H1 (cell line): Measurements from ENCODE around the gene OSCP1. TPM values are rescaled to one million over a fixed set of nuclear protein-coding genes. Genes with fewer than 3 reads are reported as not detected.

Source experiments
- CTCF ChIA-PET: fragments of 300-600 bp; sonication (Branson Sonifier 250); formaldehyde crosslinking; loops from one replicate; lab custom pipeline; 2021; ENCODE audit not compliant: partially characterized antibody; lab: Charles Lee
- POLR2A ChIA-PET: fragments of 300-600 bp; sonication (Branson Sonifier 250); formaldehyde crosslinking; loops from one replicate; lab custom pipeline; 2021; ENCODE audit warnings: inconsistent platforms; ENCODE audit not compliant: partially characterized antibody; lab: Charles Lee
- DNase-seq, 2 experiments: peaks; one replicate each; pipeline versions ENCODE4 v3.0.0 to v3.0.0-alpha.2; 2010 to 2022; ENCODE audit warnings: low spot score in 2 of 2, low read depth in 1 of 2, mixed read lengths in 1 of 2
- FAIRE-seq: peaks from 2 replicates; lab custom pipeline; 2011; peaks lifted over from hg19 to GRCh38; lab: Jason Lieb, UNC
- H2AFZ ChIP-seq: 2 replicates; pipeline ENCODE4 v1.8.1; 2012; ENCODE audit warnings: low read length, inconsistent platforms
- H2AK5ac ChIP-seq: 2 replicates; pipeline ENCODE4 v1.6.1; 2013; ENCODE audit warnings: low read depth, low read length
- H2BK120ac ChIP-seq: replicated peaks from 2 replicates; pipeline ENCODE3; 2013; ENCODE audit warnings: low read depth, low read length, inconsistent platforms
- H2BK12ac ChIP-seq: 2 replicates; pipeline ENCODE4 v1.6.1; 2013; ENCODE audit warnings: low read depth, low read length
- H2BK15ac ChIP-seq: 2 replicates; pipeline ENCODE4 v1.6.1; 2013; ENCODE audit warnings: low read length
- H2BK20ac ChIP-seq: 2 replicates; pipeline ENCODE4 v1.6.1; 2013; ENCODE audit warnings: low read length
- H2BK5ac ChIP-seq: 2 replicates; pipeline ENCODE4 v1.6.1; 2013; ENCODE audit warnings: low read depth, low read length
- H3K14ac ChIP-seq: 2 replicates; pipeline ENCODE4 v1.6.1; 2013; ENCODE audit warnings: inconsistent platforms; ENCODE audit not compliant: insufficient read length
- H3K18ac ChIP-seq: 2 replicates; pipeline ENCODE4 v1.6.1; 2013; ENCODE audit warnings: low read length; ENCODE audit errors: extremely low read depth
- H3K23ac ChIP-seq: 2 replicates; pipeline ENCODE4 v1.6.1; 2013; ENCODE audit warnings: inconsistent platforms; ENCODE audit not compliant: insufficient read length
- H3K23me2 ChIP-seq: 2 replicates; pipeline ENCODE4 v1.6.1; 2013; ENCODE audit warnings: low read depth, low read length
- H3K27ac ChIP-seq: 2 replicates; pipeline ENCODE4 v1.6.1; 2011; ENCODE audit warnings: low read depth, low read length, inconsistent platforms
- H3K27me3 ChIP-seq, 4 experiments: replicated peaks in 1 of 4; 1 replicate in 1 of 4; 2 replicates in 3 of 4; pipeline versions ENCODE4 v1.6.1 to v1.8.1; 2011 to 2013; ENCODE audit warnings: low read length in 3 of 4, mild to moderate bottlenecking in 3 of 4, inconsistent platforms in 2 of 4, mixed read lengths in 2 of 4, moderate library complexity in 1 of 4; ENCODE audit not compliant: control insufficient read depth in 3 of 4, insufficient read depth in 3 of 4; ENCODE audit errors: extremely low read depth in 1 of 4
- H3K36me3 ChIP-seq, 4 experiments: 2 replicates each; pipeline versions ENCODE4 v1.6.1 to v1.8.1; 2011 to 2013; ENCODE audit warnings: mild to moderate bottlenecking in 4 of 4, low read length in 3 of 4, moderate library complexity in 2 of 4, control low read depth in 1 of 4, inconsistent platforms in 1 of 4; ENCODE audit not compliant: insufficient read depth in 4 of 4, control insufficient read depth in 2 of 4
- H3K4ac ChIP-seq: replicated peaks from 2 replicates; pipeline ENCODE3; 2013; ENCODE audit warnings: low read length, low read depth, mixed read lengths, inconsistent platforms; ENCODE audit not compliant: insufficient read length
- H3K4me1 ChIP-seq, 4 experiments: replicated peaks in 1 of 4; 1 replicate in 1 of 4; 2 replicates in 3 of 4; pipeline versions ENCODE4 v1.6.1 to v1.8.1; 2011 to 2013; ENCODE audit warnings: low read length in 3 of 4, inconsistent platforms in 2 of 4, mixed read lengths in 1 of 4; ENCODE audit not compliant: insufficient read depth in 4 of 4, control insufficient read depth in 3 of 4
- H3K4me2 ChIP-seq, 2 experiments: 2 replicates each; pipeline versions ENCODE4 v1.6.1 to v1.8.1; 2011 to 2013; ENCODE audit warnings: low read depth in 2 of 2, low read length in 2 of 2, control low read depth in 1 of 2, inconsistent platforms in 1 of 2, mild to moderate bottlenecking in 1 of 2; ENCODE audit not compliant: insufficient read depth in 1 of 2
- H3K4me3 ChIP-seq, 4 experiments: fragments of 200-600, 300-600 bp in 1 of 4; sonication (generic), shearing (Covaris generic), sonication (Bioruptor Twin) in 1 of 4; 2 replicates each; pipeline versions ENCODE4 v1.5.1 to v1.8.1; 2011 to 2016; ENCODE audit warnings: low read length in 4 of 4, low read depth in 3 of 4, control low read depth in 2 of 4, inconsistent platforms in 2 of 4, mild to moderate bottlenecking in 2 of 4, mixed read lengths in 1 of 4, moderate library complexity in 1 of 4; ENCODE audit not compliant: insufficient read depth in 2 of 4; ENCODE audit errors: extremely low read depth in 1 of 4
- H3K56ac ChIP-seq: replicated peaks from 2 replicates; pipeline ENCODE3; 2013; ENCODE audit warnings: low read depth, mild to moderate bottlenecking, mixed read lengths, low read length, inconsistent platforms; ENCODE audit not compliant: insufficient read length
- H3K79me1 ChIP-seq: 2 replicates; pipeline ENCODE4 v1.6.1; 2013; ENCODE audit warnings: low read depth, low read length, control low read depth
- H3K79me2 ChIP-seq, 2 experiments: 2 replicates each; pipeline versions ENCODE4 v1.6.1 to v1.8.1; 2012 to 2013; ENCODE audit warnings: low read length in 2 of 2, mild to moderate bottlenecking in 2 of 2, inconsistent platforms in 1 of 2; ENCODE audit not compliant: insufficient read depth in 2 of 2, control insufficient read depth in 1 of 2
- H3K9ac ChIP-seq, 4 experiments: replicated peaks in 1 of 4; 1 replicate in 1 of 4; 2 replicates in 3 of 4; pipeline versions ENCODE4 v1.6.1 to v1.8.1; 2011 to 2013; ENCODE audit warnings: low read depth in 3 of 4, low read length in 3 of 4, control low read depth in 2 of 4, mild to moderate bottlenecking in 2 of 4, moderate library complexity in 2 of 4, inconsistent platforms in 1 of 4; ENCODE audit errors: extremely low read depth in 1 of 4
- H3K9me3 ChIP-seq, 2 experiments: 2 replicates each; pipeline versions ENCODE4 v1.6.1 to v1.8.1; 2012 to 2013; ENCODE audit warnings: mild to moderate bottlenecking in 2 of 2, moderate library complexity in 2 of 2, control low read depth in 1 of 2, inconsistent platforms in 1 of 2, low read depth in 1 of 2, low read length in 1 of 2, mixed read lengths in 1 of 2; ENCODE audit not compliant: insufficient read depth in 2 of 2
- H4K20me1 ChIP-seq, 2 experiments: replicated peaks in 1 of 2; 2 replicates each; pipeline versions ENCODE3 to v1.8.1; 2011 to 2013; ENCODE audit warnings: inconsistent platforms in 2 of 2, low read length in 2 of 2, mild to moderate bottlenecking in 1 of 2; ENCODE audit not compliant: insufficient read depth in 2 of 2, control insufficient read depth in 1 of 2
- H4K5ac ChIP-seq: 2 replicates; pipeline ENCODE4 v1.6.1; 2013; ENCODE audit warnings: low read length, low read depth, mixed read lengths, inconsistent platforms; ENCODE audit not compliant: insufficient read length
- H4K8ac ChIP-seq: 2 replicates; pipeline ENCODE4 v1.8.0; 2013; ENCODE audit warnings: mild to moderate bottlenecking, moderate library complexity, low read length, inconsistent platforms; ENCODE audit not compliant: insufficient read depth; ENCODE audit errors: extremely low read depth
- H4K91ac ChIP-seq: replicated peaks from 2 replicates; pipeline ENCODE3; 2013; ENCODE audit warnings: low read length, mixed read lengths, inconsistent platforms; ENCODE audit not compliant: insufficient read length
- BRCA1 ChIP-seq: IDR thresholded peaks from 2 replicates; pipeline ENCODE4 v1.6.1; 2012; ENCODE audit warnings: low read depth, low read length, improper control_type of control experiment
- CBX8 ChIP-seq: fragments of 300-800, 300-1000 bp; sonication (generic); IDR thresholded peaks from 2 replicates; pipeline ENCODE4 v1.7.1; 2016; ENCODE audit warnings: low read depth, low read length, borderline replicate concordance
- POLR2A ChIP-seq, 2 experiments: IDR thresholded peaks; 1 replicate in 1 of 2; 2 replicates in 1 of 2; pipeline ENCODE4 v1.6.1; 2011; ENCODE audit warnings: low read depth in 2 of 2, low read length in 2 of 2, mild to moderate bottlenecking in 2 of 2; ENCODE audit errors: control extremely low read depth in 1 of 2
- RBBP5 ChIP-seq: IDR thresholded peaks from 2 replicates; pipeline ENCODE4 v1.7.1; 2012; ENCODE audit warnings: low read depth, mild to moderate bottlenecking, inconsistent platforms, low read length, moderate library complexity, borderline replicate concordance
- SIX5 ChIP-seq: IDR thresholded peaks from 2 replicates; pipeline ENCODE4 v1.6.1; 2011; ENCODE audit warnings: mild to moderate bottlenecking, low read depth, low read length
- SRF ChIP-seq: IDR thresholded peaks from 2 replicates; pipeline ENCODE4 v1.6.1; 2011; ENCODE audit warnings: mild to moderate bottlenecking, low read depth, low read length, moderate library complexity
- WGBS, 2 experiments: shearing (Covaris generic) in 1 of 2; methylation state at CpG; one replicate each; pipeline versions ENCODE4 v1.1.6 to v1.1.7; 2013 to 2015; ENCODE audit warnings: low lambda C conversion rate in 2 of 2, mixed read lengths in 2 of 2, inconsistent platforms in 1 of 2, low coverage in 1 of 2, missing lambda C conversion rate in 1 of 2; ENCODE audit not compliant: insufficient replicate concordance in 2 of 2, insufficient coverage in 1 of 2, insufficient read length in 1 of 2; ENCODE audit errors: extremely low coverage in 1 of 2, missing lambda C conversion rate in 1 of 2; 5-methylcytosine and 5-hydroxymethylcytosine counted together
- polyA plus RNA-seq, 7 experiments: library from polyadenylated mRNA; depleted of rRNA in 3 of 7; stranded (reverse) in 5 of 7; unstranded in 2 of 7; fragments of >200 nt in 5 of 7; fragments of 200-250 nt in 2 of 7; gene quantifications; 1 replicate in 5 of 7; 2 replicates in 1 of 7; 4 replicates in 1 of 7; pipeline versions ENCODE4 v1.2.1 to v1.2.3, GENCODE V29; 2011 to 2013; ENCODE audit warnings: missing spikeins in 2 of 7, mixed read lengths in 2 of 7
- total RNA-seq: library from RNA; stranded (reverse); fragmentation: NEBNext Ultra II Directional; extraction: Animal tissue kit (Norgen Biotek cat#: 25700); gene quantifications from 2 replicates; pipeline ENCODE4 v1.2.1, GENCODE V29; 2021
- TF ChIP-seq, protein P1 (sequence below): IDR thresholded peaks from 2 replicates; pipeline ENCODE4 v1.6.1; 2011; ENCODE audit warnings: low read depth, mild to moderate bottlenecking, low read length; ENCODE audit not compliant: insufficient read depth

Gene OSCP1
- total and polyA plus RNA-seq, 2 of the 8 experiments (the other 6 are each of a cell fraction or from before 2014, with no cell fraction given), result 1.8 to 3.3 TPM

DNA sequence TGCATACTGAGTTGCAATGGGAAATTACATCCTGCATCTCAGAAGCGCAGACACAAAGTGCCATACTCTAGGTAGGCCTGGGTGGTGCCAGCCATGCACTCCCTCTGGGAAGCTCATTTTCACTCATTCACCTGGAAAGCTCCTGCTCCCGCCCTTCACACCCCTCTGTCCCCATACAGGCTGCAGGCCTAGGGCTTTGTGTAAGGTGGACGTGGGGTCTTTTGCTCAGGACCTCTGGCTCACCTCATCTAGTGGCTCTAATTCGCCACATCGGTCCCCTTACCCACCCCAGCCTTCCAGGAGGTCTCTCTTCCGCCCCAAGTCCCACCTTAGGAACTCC, 13.2 kb upstream of the OSCP1 start:
- Histone ChIP-seq H2BK5ac (peak overlapping the region; percentile 92), H2AFZ (0 out of 2 replicates have a peak overlapping the region, but pooled peaks have one; percentile 25), H3K4ac (no peak overlapping the region), H3K4me3 (peak overlapping the region; percentile 90 to 95 (median 93)), H3K14ac (no peak overlapping the region), H3K18ac (peak overlapping the region; percentile 80; the same call in 1 of the 2 replicates), H3K9me3 (no peaks in the 10 kb centered on the region), H3K79me2 (peaks cover 0 to 11% of the 10 kb centered on the region in 2 experiments; a peak in 2 of 4 replicates), H4K5ac (no peak overlapping the region), H2AK5ac (no peak overlapping the region), H3K4me1 (peaks cover 0 to 3% (median 0%) of the 10 kb centered on the region in 4 experiments; a peak in 2 of 7 replicates), H3K56ac (no peak overlapping the region), H2BK20ac (no peak overlapping the region), H4K20me1 (peaks cover 0 to 3% of the 10 kb centered on the region in 2 experiments), H3K9ac (peak overlapping the region; percentile 70 to 95 (median 82)), H3K27ac (peak overlapping the region; percentile 84), H3K36me3 (peaks cover 24 to 31% (median 27%) of the 10 kb centered on the region in 4 experiments), H4K8ac (peak overlapping the region; percentile 99), H2BK120ac (no peak overlapping the region), H3K27me3 (peaks cover 2 to 25% (median 21%) of the 10 kb centered on the region in 4 experiments), H2BK15ac (no peak overlapping the region), H2BK12ac (peak overlapping the region; percentile 87), H3K79me1 (peaks cover 7% of the 10 kb centered on the region), H4K91ac (peak overlapping the region; percentile 98), H3K23ac (no peak overlapping the region), H3K23me2 (peaks cover 4% of the 10 kb centered on the region; the same call in 1 of the 2 replicates), H3K4me2 (peak overlapping the region; percentile 84 to 97)
- POLR2A ChIA-PET, result interaction anchor here (0.6 to 3.9 kb wide), 16 partner anchors 9 to 1546 kb away, joined by 3 to 43 read pairs (median 6); partner anchors contain the start of genes OSCP1, STK40 and THRAP3
- TF ChIP-seq SRF, result no peak
- no peak for TF ChIP-seq RBBP5
- TF ChIP-seq BRCA1, result no peak
- TF ChIP-seq SIX5, result no peak
- peak in 1 of 2 experiments; percentile 17; a peak in 1 of 3 replicates for TF ChIP-seq POLR2A (IDR thresholded peaks at IDR 0.05; ENCODE audit: control extremely low read depth in 1 of 2, low read depth in 2 of 2, low read length in 2 of 2)
- TF ChIP-seq CBX8, result no peak
- TF ChIP-seq, protein P1, sequence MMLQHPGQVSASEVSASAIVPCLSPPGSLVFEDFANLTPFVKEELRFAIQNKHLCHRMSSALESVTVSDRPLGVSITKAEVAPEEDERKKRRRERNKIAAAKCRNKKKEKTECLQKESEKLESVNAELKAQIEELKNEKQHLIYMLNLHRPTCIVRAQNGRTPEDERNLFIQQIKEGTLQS, result no peak
- FAIRE-seq (no peak), DNase-seq (peak in 1 of 2 experiments; percentile 64)
- WGBS, 2 experiments, result 5% methylated on average over 5 of the region's 6 CpGs; no CpG with 5 or more reads in 1 of the 2 experiments
- CTCF ChIA-PET, result interaction anchor here (1.5 to 1.7 kb wide), 2 partner anchors 12 to 14 kb away, joined by 4 to 5 read pairs; no protein-coding TSS in a partner anchor
